Measurements from ENCODE around the gene GAL.

The GAL gene

GRCh38 chr11:68694431-68695297 is 10.3 kb downstream of the GAL start:
- Histone ChIP-seq H2AK5ac (ENCODE audit: low read length) (no peak overlapping the region), H3K18ac (ENCODE audit: low read length) (no peak overlapping the region), H2BK12ac (ENCODE audit: low read length) (no peak overlapping the region), H3K36me3 (ENCODE audit: control insufficient read depth in 1 of 2, insufficient read depth in 2 of 2, low read length in 2 of 2) (no peaks in the 10 kb centered on the region), H3K4me1 (ENCODE audit: control insufficient read depth in 1 of 2, insufficient read depth in 2 of 2, low read length in 2 of 2) (no peaks in the 10 kb centered on the region), H3K4me2 (ENCODE audit: low read length) (no peak overlapping the region), H4K12ac (ENCODE audit: low read depth, low read length) (no peak overlapping the region), H3K9me3 (ENCODE audit: insufficient read depth, low read depth, low read length) (no peaks in the 10 kb centered on the region), H3K4ac (ENCODE audit: low read depth, low read length) (no peak overlapping the region), H3K23ac (ENCODE audit: low read length) (no peak overlapping the region), H3K9ac (ENCODE audit: low read length) (no peak overlapping the region), H3K79me1 (ENCODE audit: low read length) (no peaks in the 10 kb centered on the region), H3K14ac (ENCODE audit: low read length) (no peak overlapping the region), H2AFZ (ENCODE audit: insufficient read depth, low read length, poor library complexity) (no peak overlapping the region), H4K8ac (ENCODE audit: low read depth, low read length) (no peak overlapping the region), H2BK120ac (ENCODE audit: insufficient read depth, low read length, poor library complexity) (no peak overlapping the region), H3K79me2 (ENCODE audit: control insufficient read depth, insufficient read depth, low read length, poor library complexity) (no peaks in the 10 kb centered on the region), H4K91ac (ENCODE audit: low read depth, low read length) (no peak overlapping the region), H3K27ac (ENCODE audit: low read depth, low read length) (no peak overlapping the region), H3K27me3 (ENCODE audit: insufficient read depth, low read length) (no peaks in the 10 kb centered on the region), H3K4me3 (ENCODE audit: low read depth, low read length) (no peak overlapping the region), H2BK5ac (ENCODE audit: low read depth, low read length, poor library complexity) (no peak overlapping the region)
- DNase-seq, result no peak
- no CpG with 5 or more reads among the region's 5 CpGs for WGBS (ENCODE audit: extremely low coverage, insufficient coverage, insufficient read length)

DNA sequence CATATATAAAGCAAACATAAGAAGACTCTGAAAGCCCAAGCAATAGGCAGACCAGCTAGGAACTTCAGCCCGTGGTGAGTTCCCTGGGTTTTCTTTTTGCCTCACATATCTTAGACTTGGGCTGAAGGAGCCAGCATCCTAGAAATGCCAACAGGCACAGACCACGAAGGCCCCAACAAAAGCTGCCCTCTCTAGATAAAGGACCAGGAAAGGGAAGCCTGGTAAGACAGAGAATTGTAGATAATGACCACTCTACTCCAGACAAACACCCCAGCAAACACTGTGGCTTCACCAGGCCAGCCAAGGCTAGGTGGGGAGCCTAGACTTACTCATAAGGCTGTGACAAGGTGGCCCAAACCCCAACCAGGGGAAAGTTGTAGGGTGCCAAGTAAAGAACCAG is 11.2 kb downstream of the GAL start:
- Histone ChIP-seq H3K79me2 (ENCODE audit: control insufficient read depth, insufficient read depth, low read length, poor library complexity) (no peaks in the 10 kb centered on the region), H3K4me3 (ENCODE audit: low read depth, low read length) (no peak overlapping the region), H3K9me3 (ENCODE audit: insufficient read depth, low read depth, low read length) (no peaks in the 10 kb centered on the region), H3K23ac (ENCODE audit: low read length) (no peak overlapping the region), H2BK120ac (ENCODE audit: insufficient read depth, low read length, poor library complexity) (no peak overlapping the region), H3K14ac (ENCODE audit: low read length) (no peak overlapping the region), H3K27ac (ENCODE audit: low read depth, low read length) (no peak overlapping the region), H2BK12ac (ENCODE audit: low read length) (no peak overlapping the region), H2AK5ac (ENCODE audit: low read length) (no peak overlapping the region), H3K27me3 (ENCODE audit: insufficient read depth, low read length) (no peaks in the 10 kb centered on the region), H3K79me1 (ENCODE audit: low read length) (no peaks in the 10 kb centered on the region), H4K8ac (ENCODE audit: low read depth, low read length) (no peak overlapping the region), H3K36me3 (ENCODE audit: control insufficient read depth in 1 of 2, insufficient read depth in 2 of 2, low read length in 2 of 2) (no peaks in the 10 kb centered on the region), H4K91ac (ENCODE audit: low read depth, low read length) (no peak overlapping the region), H3K9ac (ENCODE audit: low read length) (no peak overlapping the region), H3K18ac (ENCODE audit: low read length) (no peak overlapping the region), H4K12ac (ENCODE audit: low read depth, low read length) (no peak overlapping the region), H3K4me2 (ENCODE audit: low read length) (no peak overlapping the region), H2AFZ (ENCODE audit: insufficient read depth, low read length, poor library complexity) (no peak overlapping the region), H3K4ac (ENCODE audit: low read depth, low read length) (no peak overlapping the region), H3K4me1 (ENCODE audit: control insufficient read depth in 1 of 2, insufficient read depth in 2 of 2, low read length in 2 of 2) (no peaks in the 10 kb centered on the region), H2BK5ac (ENCODE audit: low read depth, low read length, poor library complexity) (no peak overlapping the region)
- WGBS (ENCODE audit: extremely low coverage, insufficient coverage, insufficient read length), result no CpG with 5 or more reads among the region's 2 CpGs
- no peak for DNase-seq

DNA sequence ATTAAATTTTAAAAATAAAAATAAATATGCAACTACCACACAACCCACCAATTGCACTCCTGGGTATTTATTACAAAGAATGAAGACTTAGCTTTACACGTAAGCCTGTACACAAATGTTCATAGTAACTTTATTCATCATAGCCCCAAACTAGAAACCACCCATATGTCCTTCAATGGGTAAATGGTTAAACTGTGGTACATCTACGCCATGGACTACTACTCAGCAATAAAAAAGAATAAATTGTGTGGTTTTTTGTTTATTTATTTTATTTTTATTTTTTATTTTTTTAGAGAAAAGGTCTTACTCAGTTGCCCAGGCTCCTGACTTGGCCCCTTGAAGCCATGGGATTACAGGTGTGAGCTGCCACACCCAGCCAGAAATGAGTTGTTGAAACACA is 14.6 kb downstream of the GAL start:
- no peak overlapping the region for H4K91ac ChIP-seq (ENCODE audit: low read depth, low read length)
- H3K4ac ChIP-seq (ENCODE audit: low read depth, low read length), result no peak overlapping the region
- no peaks in the 10 kb centered on the region for H3K79me1 ChIP-seq (ENCODE audit: low read length)
- no peak overlapping the region for H3K23ac ChIP-seq (ENCODE audit: low read length)
- H3K27me3 ChIP-seq (ENCODE audit: insufficient read depth, low read length), result no peaks in the 10 kb centered on the region
- no peak overlapping the region for H2BK12ac ChIP-seq (ENCODE audit: low read length)
- H2BK120ac ChIP-seq (ENCODE audit: insufficient read depth, low read length, poor library complexity), result no peak overlapping the region
- WGBS (ENCODE audit: extremely low coverage, insufficient coverage, insufficient read length), result no CpG with 5 or more reads among the region's 2 CpGs
- DNase-seq, result no peak
- no peak overlapping the region for H2AFZ ChIP-seq (ENCODE audit: insufficient read depth, low read length, poor library complexity)
- H3K4me3 ChIP-seq (ENCODE audit: low read depth, low read length), result no peak overlapping the region
- no peak overlapping the region for H3K14ac ChIP-seq (ENCODE audit: low read length)
- H3K36me3 ChIP-seq (ENCODE audit: control insufficient read depth in 1 of 2, insufficient read depth in 2 of 2, low read length in 2 of 2), result no peaks in the 10 kb centered on the region
- H4K12ac ChIP-seq (ENCODE audit: low read depth, low read length), result no peak overlapping the region
- no peak overlapping the region for H3K9ac ChIP-seq (ENCODE audit: low read length)
- no peak overlapping the region for H4K8ac ChIP-seq (ENCODE audit: low read depth, low read length)
- H3K18ac ChIP-seq (ENCODE audit: low read length), result no peak overlapping the region
- H3K9me3 ChIP-seq (ENCODE audit: insufficient read depth, low read depth, low read length), result no peaks in the 10 kb centered on the region
- H3K79me2 ChIP-seq (ENCODE audit: control insufficient read depth, insufficient read depth, low read length, poor library complexity), result no peaks in the 10 kb centered on the region
- H2AK5ac ChIP-seq (ENCODE audit: low read length), result no peak overlapping the region
- no peak overlapping the region for H3K4me2 ChIP-seq (ENCODE audit: low read length)
- H3K27ac ChIP-seq (ENCODE audit: low read depth, low read length), result no peak overlapping the region
- no peak overlapping the region for H2BK5ac ChIP-seq (ENCODE audit: low read depth, low read length, poor library complexity)
- no peaks in the 10 kb centered on the region for H3K4me1 ChIP-seq (ENCODE audit: control insufficient read depth in 1 of 2, insufficient read depth in 2 of 2, low read length in 2 of 2)

DNA sequence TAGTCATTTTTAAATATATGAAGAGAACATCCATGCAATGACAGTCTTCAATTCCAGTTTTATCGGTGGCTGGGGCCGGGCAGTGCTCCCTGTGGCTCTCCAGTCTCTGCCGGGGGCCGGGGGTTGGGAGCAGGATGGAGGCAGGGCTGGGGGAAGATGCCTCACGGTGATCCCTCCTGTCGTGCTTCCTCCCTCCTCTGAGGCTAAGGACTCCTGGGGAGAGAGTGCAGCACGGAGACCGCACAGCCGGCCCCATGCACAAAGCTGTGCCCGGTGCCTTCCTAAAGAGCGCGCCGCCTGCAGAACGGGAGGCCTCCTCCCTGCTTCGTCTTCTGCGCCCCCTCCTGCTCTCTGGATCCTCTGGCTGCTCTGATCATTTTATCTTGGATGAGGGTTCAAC is 20.5 kb downstream of the GAL start:
- no peak overlapping the region for H2AK5ac ChIP-seq (ENCODE audit: low read length)
- no peak overlapping the region for H2AFZ ChIP-seq (ENCODE audit: insufficient read depth, low read length, poor library complexity)
- no peak overlapping the region for H4K91ac ChIP-seq (ENCODE audit: low read depth, low read length)
- no peak overlapping the region for H2BK5ac ChIP-seq (ENCODE audit: low read depth, low read length, poor library complexity)
- no peak overlapping the region for H3K14ac ChIP-seq (ENCODE audit: low read length)
- no peak for DNase-seq
- H3K36me3 ChIP-seq (ENCODE audit: control insufficient read depth in 1 of 2, insufficient read depth in 2 of 2, low read length in 2 of 2), result no peaks in the 10 kb centered on the region
- H3K27me3 ChIP-seq (ENCODE audit: insufficient read depth, low read length), result no peaks in the 10 kb centered on the region
- H2BK12ac ChIP-seq (ENCODE audit: low read length), result no peak overlapping the region
- no peak overlapping the region for H3K4ac ChIP-seq (ENCODE audit: low read depth, low read length)
- no peak overlapping the region for H2BK120ac ChIP-seq (ENCODE audit: insufficient read depth, low read length, poor library complexity)
- H3K9me3 ChIP-seq (ENCODE audit: insufficient read depth, low read depth, low read length), result peaks cover 1% of the 10 kb centered on the region
- H3K4me2 ChIP-seq (ENCODE audit: low read length), result no peak overlapping the region
- no peak overlapping the region for H4K8ac ChIP-seq (ENCODE audit: low read depth, low read length)
- no peaks in the 10 kb centered on the region for H3K79me2 ChIP-seq (ENCODE audit: control insufficient read depth, insufficient read depth, low read length, poor library complexity)
- no peak overlapping the region for H3K23ac ChIP-seq (ENCODE audit: low read length)
- H3K4me3 ChIP-seq (ENCODE audit: low read depth, low read length), result no peak overlapping the region
- no peak overlapping the region for H4K12ac ChIP-seq (ENCODE audit: low read depth, low read length)
- WGBS (ENCODE audit: extremely low coverage, insufficient coverage, insufficient read length), result no CpG with 5 or more reads among the region's 16 CpGs
- no peaks in the 10 kb centered on the region for H3K79me1 ChIP-seq (ENCODE audit: low read length)
- H3K27ac ChIP-seq (ENCODE audit: low read depth, low read length), result no peak overlapping the region
- H3K9ac ChIP-seq (ENCODE audit: low read length), result no peak overlapping the region
- H3K4me1 ChIP-seq (ENCODE audit: control insufficient read depth in 1 of 2, insufficient read depth in 2 of 2, low read length in 2 of 2), result no peaks in the 10 kb centered on the region
- H3K18ac ChIP-seq (ENCODE audit: low read length), result no peak overlapping the region
